K562 (cell line): ENCODE measurements around the gene CCDC192. TPM values are rescaled to one million over a fixed set of nuclear protein-coding genes. Genes with fewer than 3 reads are reported as not detected.

Experiments used
- ARID1B ChIP-seq: fragments of 450-650 bp; IDR thresholded peaks from 2 replicates; pipeline ENCODE4 v1.6.1; 2016; ENCODE audit warnings: antibody characterized with exemption, mild to moderate bottlenecking, inconsistent platforms
- ATF3 ChIP-seq, 2 experiments: fragments of 450-650 bp in 1 of 2; sonication (generic) in 1 of 2; formaldehyde crosslinking in 1 of 2; IDR thresholded peaks in 1 of 2; conservative IDR thresholded peaks in 1 of 2; 2 replicates each; pipeline versions ENCODE4 v1.6.1 to v1.8.1; 2016 to 2023; ENCODE audit warnings: mild to moderate bottlenecking in 2 of 2, moderate library complexity in 2 of 2, inconsistent platforms in 1 of 2, missing genetic modification reagents in 1 of 2
- BRCA1 ChIP-seq, 2 experiments: fragments of 450-650 bp in 1 of 2; sonication (generic) in 1 of 2; formaldehyde crosslinking in 1 of 2; IDR thresholded peaks; 2 replicates each; pipeline versions ENCODE4 v1.5.0 to v1.6.1; 2017 to 2020; ENCODE audit warnings: mild to moderate bottlenecking in 1 of 2, missing genetic modification reagents in 1 of 2
- CBFB ChIP-seq: sonication (generic); formaldehyde crosslinking; IDR thresholded peaks from 2 replicates; pipeline ENCODE4 v1.4.0; 2020; ENCODE audit warnings: mild to moderate bottlenecking, missing genetic modification reagents
- CCAR2 ChIP-seq: fragments of 200-400 bp; formaldehyde crosslinking; IDR thresholded peaks from 2 replicates; pipeline ENCODE4 v1.6.1; 2017; ENCODE audit warnings: mild to moderate bottlenecking, low read depth, low read length
- CEBPG ChIP-seq, 3 experiments: fragments of 200-800 bp in 1 of 3; sonication (Bioruptor generic) in 1 of 3; sonication (generic) in 1 of 3; formaldehyde crosslinking in 1 of 3; IDR thresholded peaks in 2 of 3; conservative IDR thresholded peaks in 1 of 3; 2 replicates each; pipeline versions ENCODE4 v1.6.1 to v1.8.0; 2016 to 2022; ENCODE audit warnings: missing compliant biosample characterization in 2 of 3, missing genetic modification characterization in 2 of 3, mild to moderate bottlenecking in 1 of 3, missing genetic modification reagents in 1 of 3
- CHD1 ChIP-seq: fragments of 200-600 bp; sonication (generic); IDR thresholded peaks from one replicate; pipeline ENCODE4 v1.6.1; 2012; ENCODE audit warnings: mild to moderate bottlenecking, moderate library complexity, low read length, inconsistent platforms
- CREB3L1 ChIP-seq: fragments of 450-650 bp; IDR thresholded peaks from 2 replicates; pipeline ENCODE4 v1.6.1; 2014; ENCODE audit warnings: low read depth, mild to moderate bottlenecking, moderate library complexity, borderline replicate concordance
- CTBP1 ChIP-seq: fragments of 450-650 bp; IDR thresholded peaks from 2 replicates; pipeline ENCODE4 v1.6.1; 2016; ENCODE audit warnings: borderline replicate concordance
- E2F3 ChIP-seq: fragments of 250-450 bp; sonication (Bioruptor Pico); IDR thresholded peaks from 2 replicates; pipeline ENCODE4 v1.4.0; 2020; ENCODE audit warnings: mild to moderate bottlenecking
- FOSL1 ChIP-seq: fragments of 200-800 bp; sonication (Bioruptor generic); conservative IDR thresholded peaks from 2 replicates; pipeline ENCODE4 v1.6.1; 2016; ENCODE audit warnings: missing genetic modification characterization, missing compliant biosample characterization
- FOXA1 ChIP-seq: fragments of 450-650 bp; IDR thresholded peaks from 2 replicates; pipeline ENCODE4 v1.6.1; 2016; ENCODE audit warnings: mild to moderate bottlenecking, borderline replicate concordance
- MAZ ChIP-seq, 2 experiments: fragments of 450-650 bp in 1 of 2; sonication (generic) in 1 of 2; formaldehyde crosslinking; IDR thresholded peaks in 1 of 2; conservative IDR thresholded peaks in 1 of 2; 2 replicates each; pipeline versions ENCODE4 v1.4.0 to v1.5.0; 2020; ENCODE audit warnings: mild to moderate bottlenecking in 1 of 2, missing genetic modification reagents in 1 of 2
- PHF8 ChIP-seq: fragments of 200-600 bp; sonication (generic); IDR thresholded peaks from 2 replicates; pipeline ENCODE4 v1.6.1; 2012; ENCODE audit warnings: mixed run types, mild to moderate bottlenecking, inconsistent platforms, low read length, moderate library complexity, borderline replicate concordance
- PTTG1 ChIP-seq: fragments of 450-650 bp; IDR thresholded peaks from 2 replicates; pipeline ENCODE4 v1.6.1; 2016; ENCODE audit warnings: low read depth, mild to moderate bottlenecking, missing genetic modification characterization, missing compliant biosample characterization
- SLC30A9 ChIP-seq: fragments of 250-450 bp; sonication (Bioruptor Pico); IDR thresholded peaks from 2 replicates; pipeline ENCODE4 v1.8.0; 2022; ENCODE audit warnings: mild to moderate bottlenecking, moderate library complexity
- STAT6 ChIP-seq: sonication (generic); formaldehyde crosslinking; IDR thresholded peaks from 2 replicates; pipeline ENCODE4 v1.8.1; 2023; ENCODE audit warnings: mild to moderate bottlenecking, missing genetic modification reagents
- TBL1XR1 ChIP-seq, 2 experiments: IDR thresholded peaks; 2 replicates each; pipeline ENCODE4 v1.6.1; 2012; ENCODE audit warnings: improper control_type of control experiment in 2 of 2, low read length in 2 of 2, mild to moderate bottlenecking in 1 of 2
- TRIM24 ChIP-seq, 2 experiments: fragments of 450-650 bp; IDR thresholded peaks; 2 replicates each; pipeline ENCODE4 v1.6.1; 2016
- TSC22D4 ChIP-seq: fragments of 450-650 bp; IDR thresholded peaks from 2 replicates; pipeline ENCODE4 v1.6.1; 2016; ENCODE audit warnings: missing genetic modification characterization, missing biosample characterization, control low read depth
- XRCC5 ChIP-seq: fragments of 200-400 bp; formaldehyde crosslinking; IDR thresholded peaks from 2 replicates; pipeline ENCODE4 v1.6.1; 2017; ENCODE audit warnings: low read depth, mild to moderate bottlenecking, low read length
- ZNF12 ChIP-seq: sonication (generic); formaldehyde crosslinking; IDR thresholded peaks from 2 replicates; pipeline ENCODE4 v1.4.0; 2020; ENCODE audit warnings: mild to moderate bottlenecking, missing genetic modification reagents
- ZNF24 ChIP-seq: fragments of 450-650 bp; IDR thresholded peaks from 2 replicates; pipeline ENCODE4 v1.6.1; 2016
- polyA plus RNA-seq, 8 experiments: library from polyadenylated mRNA; depleted of rRNA in 4 of 8; stranded (reverse) in 5 of 8; unstranded in 3 of 8; fragments of >200 nt; fragmentation: Nextera tagmentation in 2 of 8; fragmentation: Illumina TruSeq in 1 of 8; extraction: Ambion mirVana in 2 of 8; extraction: Trizol in 1 of 8; gene quantifications; 2 replicates each; pipeline versions ENCODE4 v1.2.1 to v1.2.3, GENCODE V29; 2011 to 2014; ENCODE audit warnings: inconsistent platforms in 1 of 8, missing spikeins in 1 of 8
- total RNA-seq, 7 experiments: library from RNA; depleted of rRNA in 6 of 7; stranded (reverse); fragments of >200 nt in 6 of 7; fragmentation: Illumina TruSeq in 2 of 7; extraction: Trizol in 2 of 7; gene quantifications; 2 replicates each; pipeline versions ENCODE4 v1.2.1 to v1.2.3, GENCODE V29; 2011 to 2021; ENCODE audit warnings: low replicate concordance in 1 of 7

The CCDC192 gene
- total and polyA plus RNA-seq, 9 of the 15 experiments (the other 6 are each of a cell fraction or from before 2014, with no cell fraction given): 0.21 to 0.66 (median 0.38) TPM; not detected in 2

- TF ChIP-seq CHD1 (no peak), ARID1B (peak; percentile 70), ZNF12 (CRISPR knock-in tag) (no peak), XRCC5 (no peak), MAZ (CRISPR knock-in tag; conservative IDR thresholded peaks at IDR 0.05 in 1 of 2, IDR thresholded peaks at IDR 0.05 in 1 of 2) (no peak), E2F3 (no peak), CCAR2 (no peak), CBFB (CRISPR knock-in tag) (no peak), PHF8 (no peak), ZNF24 (no peak), FOXA1 (no peak), CEBPG (CRISPR knock-in tag; IDR thresholded peaks at IDR 0.05) (no peak), CEBPG (tag; conservative IDR thresholded peaks at IDR 0.05 in 1 of 2, IDR thresholded peaks at IDR 0.05 in 1 of 2) (0 out of 4 replicates have a peak, but pooled peaks of 1 of the 2 experiments have one; percentile 6), FOSL1 (tag) (no peak), BRCA1 (IDR thresholded peaks at IDR 0.05) (no peak), BRCA1 (CRISPR knock-in tag; IDR thresholded peaks at IDR 0.05) (no peak), ATF3 (IDR thresholded peaks at IDR 0.05) (no peak), ATF3 (CRISPR knock-in tag; conservative IDR thresholded peaks at IDR 0.05) (no peak), TSC22D4 (tag) (no peak), CREB3L1 (no peak), TRIM24 (IDR thresholded peaks at IDR 0.05) (peak in 1 of 2 experiments; percentile 51; a peak in 3 of 4 replicates), SLC30A9 (CRISPR knock-in tag) (no peak), CTBP1 (peak; percentile 27; the same call in 1 of the 2 replicates), STAT6 (CRISPR knock-in tag) (no peak), PTTG1 (no peak), TBL1XR1 (IDR thresholded peaks at IDR 0.05; ENCODE audit: low read length in 2 of 2) (no peak)
These were observed 260.0 kb downstream of the CCDC192 start (continued) for GRCh38 chr5:127963233-127963632.
